Measurements from ENCODE around the gene SPON2. TPM values are rescaled to one million over a fixed set of nuclear protein-coding genes. Genes with fewer than 3 reads are reported as not detected.
A peak's percentile ranks its signal among the peaks of the same experiment; 100 is the strongest.

SPON2 gene
- total RNA-seq, result 10 to 100 TPM; 26.6 to 34.3 TPM
- long read RNA-seq, partial matches to known transcripts, result 4 of 19 reads
- long read RNA-seq, other reads (novel, unspliced or antisense), result 13 of 19 reads

DNA sequence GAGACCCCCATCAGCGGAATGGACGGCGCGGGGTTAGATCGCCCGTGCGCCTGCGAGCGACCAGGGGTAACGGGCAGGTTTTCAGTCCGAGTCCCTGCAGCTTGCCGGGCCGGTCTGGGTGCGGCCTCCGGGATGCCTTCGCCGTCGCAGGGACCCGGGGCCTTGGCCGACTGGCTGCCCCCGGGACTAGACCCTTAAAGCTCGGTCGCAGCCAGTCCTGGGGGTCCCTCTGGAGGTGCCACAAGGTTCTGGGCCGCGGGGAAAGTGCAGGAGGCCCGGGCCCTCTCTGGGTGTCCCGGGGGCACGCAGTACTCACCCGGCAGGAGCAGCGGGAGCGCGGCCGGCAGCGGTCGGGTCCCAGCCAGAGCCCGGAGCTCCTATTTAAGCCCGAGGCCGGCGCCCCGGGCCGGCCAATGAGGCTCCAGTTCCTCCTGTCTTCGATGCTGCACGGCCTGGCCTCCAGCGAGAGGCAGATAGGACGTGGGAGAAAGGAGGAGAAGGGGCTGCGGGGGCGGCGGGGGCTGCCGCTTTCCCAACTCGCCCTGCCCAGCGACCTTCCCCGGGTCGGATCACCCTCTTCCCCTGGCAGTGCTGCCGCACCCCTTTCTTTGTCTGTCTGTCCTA is at the start of gene SPON2:
TSS of gene SPON2 (minus strand) at position 356 of the 624 bp plus-strand sequence.
- intact Hi-C loops (cut with DNase I, micrococcal nuclease), result no loop called here
- no peak for DNase-seq
- ATAC-seq, result no peak

DNA sequence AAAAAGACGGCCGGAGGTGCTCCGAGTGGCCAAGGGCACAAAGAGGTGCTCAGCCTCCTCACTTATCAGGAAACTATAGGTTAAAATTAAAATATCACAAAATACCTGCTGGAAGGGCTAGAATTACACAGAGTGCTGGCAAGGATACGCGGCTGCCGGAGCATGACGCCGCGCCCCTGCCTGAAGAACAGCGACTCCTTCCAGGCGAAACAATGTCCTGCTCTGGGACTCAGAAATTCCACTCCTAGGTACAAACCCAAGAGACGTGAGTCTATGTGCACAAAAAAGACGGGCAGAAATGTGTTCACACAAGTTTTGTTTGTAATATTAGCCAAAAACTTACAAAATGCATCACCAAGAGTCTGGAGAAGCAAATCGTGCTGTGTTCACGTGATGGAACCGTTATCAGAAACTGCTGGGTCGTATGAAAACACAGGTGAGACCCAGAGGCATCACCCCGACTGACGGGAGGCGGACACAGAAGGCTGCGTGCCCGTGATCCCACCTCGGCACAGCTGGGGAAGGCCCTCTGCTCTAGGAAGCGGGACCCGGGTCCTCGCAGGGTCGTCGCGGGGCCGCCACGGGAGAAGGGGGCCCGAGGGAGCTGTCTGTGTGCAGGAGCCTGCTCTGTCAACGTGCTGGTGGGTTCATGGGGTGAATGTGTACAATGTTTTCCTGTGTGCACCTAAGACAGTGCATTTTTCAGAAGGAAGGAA is 48.9 kb upstream of the SPON2 start:
- no peak for ATAC-seq
- intact Hi-C loops (cut with DNase I, micrococcal nuclease), result no loop called here

DNA sequence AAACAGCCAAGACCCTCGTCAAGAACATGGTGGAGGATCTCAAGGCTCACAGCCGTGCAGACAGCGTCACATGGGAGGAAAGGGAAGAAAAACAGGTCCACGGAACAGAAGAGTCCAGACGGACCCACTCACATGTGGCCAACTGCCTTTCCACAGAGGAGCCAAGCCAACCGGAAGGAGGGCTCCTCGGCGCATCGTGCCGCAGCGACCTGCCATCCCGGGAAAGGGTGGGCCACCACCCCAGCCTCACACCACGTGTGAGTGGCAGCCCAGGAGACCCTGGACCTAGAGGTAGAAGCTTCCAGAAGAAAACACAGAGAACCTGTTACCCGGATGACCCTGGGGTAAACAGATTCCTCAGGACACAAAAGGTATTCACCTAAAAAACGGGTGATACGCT is 48.2 kb upstream of the SPON2 start:
- intact Hi-C loops (cut with DNase I, micrococcal nuclease), result no loop called here
- no peak for ATAC-seq
- no peak for DNase-seq

More for the DNA sequence above, 48.9 kb upstream of the SPON2 start:
- no peak for DNase-seq

DNA sequence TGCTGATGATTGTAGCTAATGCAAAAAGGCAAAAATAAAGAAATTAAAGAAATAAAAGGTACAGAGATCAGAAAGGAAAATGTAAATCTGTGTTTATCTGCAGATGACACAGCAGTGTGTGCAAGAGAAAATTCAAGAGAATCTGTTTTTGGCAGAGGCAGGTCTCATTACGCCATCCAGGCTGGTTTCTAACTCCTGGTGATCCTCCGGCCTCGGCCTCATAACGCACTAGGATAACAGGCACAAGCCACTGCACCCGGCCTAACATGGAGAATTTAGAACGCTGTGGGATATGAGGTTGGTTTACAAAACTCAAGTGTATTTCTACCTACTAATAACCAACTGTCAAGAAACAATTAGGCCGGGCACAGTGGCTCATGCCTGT is 47.2 kb upstream of the SPON2 start:
- DNase-seq (no peak), ATAC-seq (no peak)
- intact Hi-C loops (cut with DNase I, micrococcal nuclease), result no loop called here

DNA sequence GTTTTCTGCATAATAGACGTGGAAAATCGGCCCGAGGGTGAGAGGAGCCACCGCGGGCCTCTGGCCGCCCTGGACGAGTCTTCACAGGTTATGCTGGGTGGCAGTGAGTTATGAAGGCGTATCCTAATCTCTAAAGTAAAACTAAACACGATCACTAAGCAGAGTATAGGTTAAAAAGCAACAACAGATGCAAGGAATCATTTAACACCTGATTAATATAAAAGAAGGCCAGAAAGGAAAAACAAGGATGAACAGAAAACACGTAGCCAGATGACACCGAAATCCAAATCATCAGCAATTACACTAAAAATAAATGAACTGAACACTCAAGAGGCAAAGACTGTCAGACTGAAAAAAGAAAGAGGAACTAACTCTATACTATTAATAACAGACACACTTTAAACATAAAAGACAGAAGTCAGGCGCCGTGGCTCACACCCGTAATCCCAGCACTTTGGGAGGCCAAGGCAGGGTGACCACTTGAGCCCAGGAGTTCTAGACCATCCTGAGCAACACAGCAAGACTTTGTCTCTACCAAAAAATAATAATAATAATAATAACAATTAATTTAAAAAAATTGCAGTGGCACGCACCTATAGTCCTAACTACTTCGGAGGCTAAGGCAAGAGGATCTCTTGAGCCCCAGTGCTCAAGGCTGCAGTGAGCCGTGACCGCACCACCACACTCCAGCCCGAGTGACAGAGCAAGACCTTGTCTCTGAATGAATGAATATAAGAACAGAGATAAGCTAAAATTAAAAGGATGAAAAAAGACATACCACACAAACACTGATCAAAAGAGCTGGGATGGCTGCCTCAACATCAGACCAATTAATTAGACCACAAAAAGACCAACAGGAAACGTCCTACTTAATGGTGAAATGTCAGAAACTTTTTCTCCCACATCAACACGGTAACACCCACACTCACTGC is 46.5 kb upstream of the SPON2 start:
- intact Hi-C loops (cut with DNase I, micrococcal nuclease), result no loop called here
- ATAC-seq (no peak), DNase-seq (no peak)

DNA sequence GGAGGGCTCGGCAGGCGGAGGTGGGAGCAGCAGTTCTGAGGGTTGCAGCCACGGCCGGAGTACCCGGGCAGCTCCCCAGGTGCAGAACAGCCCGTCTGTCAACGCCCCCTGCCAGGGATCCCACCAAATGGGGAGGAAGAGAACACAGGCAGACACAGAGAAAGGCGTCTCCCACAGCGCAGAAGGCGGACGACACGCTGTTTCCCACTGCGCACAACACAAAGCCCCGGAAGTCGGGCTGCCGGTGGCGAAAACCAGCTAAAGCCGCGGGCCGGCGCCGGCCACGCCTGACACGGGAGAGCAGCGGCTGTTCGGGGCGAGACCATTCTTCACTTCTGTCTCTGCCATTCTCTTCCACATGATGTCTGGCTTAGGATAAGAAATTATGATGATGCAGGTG is 45.0 kb upstream of the SPON2 start:
- ATAC-seq, result no peak
- intact Hi-C loops (cut with DNase I, micrococcal nuclease), result no loop called here
- DNase-seq, result no peak

DNA sequence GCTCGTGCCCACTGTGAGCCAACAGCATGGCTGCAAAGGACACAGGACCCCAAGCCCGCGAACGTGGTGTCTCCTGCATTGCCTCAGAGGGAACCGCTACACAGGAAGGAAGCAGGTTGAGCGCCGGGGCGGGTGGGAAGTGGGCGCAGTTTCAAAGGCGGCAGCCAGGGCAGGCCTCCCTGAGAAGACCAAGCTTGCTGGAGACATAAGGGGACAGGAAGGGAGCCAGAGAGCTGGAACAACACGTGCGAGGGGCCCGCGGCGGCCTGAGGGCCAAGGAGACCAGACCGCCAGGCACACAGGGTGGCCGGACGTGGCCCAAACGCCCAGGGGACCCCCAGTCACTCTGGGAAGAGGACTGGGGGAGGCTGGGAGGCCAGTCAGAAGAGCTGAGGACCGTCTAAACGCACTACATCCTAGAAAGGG is 44.5 kb upstream of the SPON2 start:
- ATAC-seq (peak; percentile 6), DNase-seq (peak in 1 of 2 donors; percentile 55)
- intact Hi-C loops (cut with DNase I, micrococcal nuclease), result no loop called here

DNA sequence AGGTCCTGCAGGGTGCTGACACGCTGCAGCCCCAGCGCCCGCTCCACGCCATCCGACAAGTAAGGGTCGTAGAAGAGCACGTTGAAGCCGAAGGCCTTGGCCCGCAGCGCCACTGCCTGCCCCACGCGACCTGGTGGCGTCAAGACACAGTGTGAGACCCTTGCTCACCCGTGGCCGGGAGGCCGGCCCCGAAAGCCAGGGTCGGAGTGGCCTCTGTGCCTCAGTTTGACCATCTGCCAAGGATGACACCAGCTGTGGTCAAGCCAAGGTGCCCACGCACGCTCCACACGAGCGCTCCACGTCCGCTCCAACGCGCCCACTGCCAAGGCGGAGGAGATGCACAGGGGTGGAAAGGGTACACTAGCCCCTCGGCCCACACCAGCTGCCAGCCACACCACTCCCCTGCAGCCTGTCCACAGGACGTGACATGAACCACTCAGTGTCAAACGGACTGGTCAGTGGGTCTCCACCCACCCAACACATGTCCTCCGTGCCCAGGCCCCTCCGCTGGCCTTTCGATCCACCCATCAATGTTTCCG is 43.8 kb upstream of the SPON2 start:
- intact Hi-C loops (cut with DNase I, micrococcal nuclease), result no loop called here
- DNase-seq (no peak), ATAC-seq (no peak)

DNA sequence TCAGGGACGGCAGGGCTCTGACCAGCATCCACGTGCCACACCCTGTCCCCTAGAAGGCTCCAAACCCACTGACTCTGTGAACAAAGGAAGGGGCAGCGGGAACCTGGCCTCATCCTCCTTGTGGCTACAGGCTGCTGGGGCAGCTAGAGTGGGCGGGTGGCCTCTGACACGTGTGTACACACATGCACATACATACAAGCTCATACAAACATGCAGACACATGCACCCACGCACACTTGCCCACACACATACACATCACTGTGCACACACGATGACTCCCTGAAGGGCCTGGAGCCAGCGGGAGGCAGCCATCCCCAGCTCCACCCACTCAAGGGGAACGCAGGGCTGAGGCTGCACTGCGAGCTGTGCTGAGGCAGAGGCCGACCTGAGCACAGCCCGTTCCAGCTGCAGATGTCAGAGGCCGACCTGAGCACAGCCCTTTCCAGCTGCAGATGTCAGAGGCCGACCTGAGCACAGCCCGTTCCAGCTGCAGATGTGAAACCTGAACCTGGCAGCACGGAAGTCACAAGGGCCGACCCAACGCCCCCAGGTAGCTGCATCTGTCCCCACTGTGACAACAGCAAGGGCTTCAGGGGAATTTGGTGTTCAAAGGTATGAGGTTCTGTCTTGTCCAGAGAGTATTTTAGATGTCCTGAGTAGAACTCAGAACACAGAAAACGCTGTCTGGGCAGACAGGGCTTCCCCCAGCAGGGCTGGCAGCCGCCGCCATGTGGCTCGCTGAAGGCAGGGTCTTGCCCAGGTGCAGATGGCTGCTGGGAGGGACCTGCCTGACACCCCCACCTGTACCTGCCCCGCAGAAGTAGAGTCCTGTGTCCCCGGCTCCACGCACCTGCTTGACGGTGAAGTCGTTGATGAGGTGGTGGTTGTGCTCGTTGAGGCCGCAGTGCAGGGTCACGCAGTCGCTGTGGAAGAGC is 43.0 kb upstream of the SPON2 start:
- DNase-seq, result peak in 1 of 2 donors; percentile 63
- no peak for ATAC-seq
- intact Hi-C loops (cut with DNase I, micrococcal nuclease), result no loop called here

DNA sequence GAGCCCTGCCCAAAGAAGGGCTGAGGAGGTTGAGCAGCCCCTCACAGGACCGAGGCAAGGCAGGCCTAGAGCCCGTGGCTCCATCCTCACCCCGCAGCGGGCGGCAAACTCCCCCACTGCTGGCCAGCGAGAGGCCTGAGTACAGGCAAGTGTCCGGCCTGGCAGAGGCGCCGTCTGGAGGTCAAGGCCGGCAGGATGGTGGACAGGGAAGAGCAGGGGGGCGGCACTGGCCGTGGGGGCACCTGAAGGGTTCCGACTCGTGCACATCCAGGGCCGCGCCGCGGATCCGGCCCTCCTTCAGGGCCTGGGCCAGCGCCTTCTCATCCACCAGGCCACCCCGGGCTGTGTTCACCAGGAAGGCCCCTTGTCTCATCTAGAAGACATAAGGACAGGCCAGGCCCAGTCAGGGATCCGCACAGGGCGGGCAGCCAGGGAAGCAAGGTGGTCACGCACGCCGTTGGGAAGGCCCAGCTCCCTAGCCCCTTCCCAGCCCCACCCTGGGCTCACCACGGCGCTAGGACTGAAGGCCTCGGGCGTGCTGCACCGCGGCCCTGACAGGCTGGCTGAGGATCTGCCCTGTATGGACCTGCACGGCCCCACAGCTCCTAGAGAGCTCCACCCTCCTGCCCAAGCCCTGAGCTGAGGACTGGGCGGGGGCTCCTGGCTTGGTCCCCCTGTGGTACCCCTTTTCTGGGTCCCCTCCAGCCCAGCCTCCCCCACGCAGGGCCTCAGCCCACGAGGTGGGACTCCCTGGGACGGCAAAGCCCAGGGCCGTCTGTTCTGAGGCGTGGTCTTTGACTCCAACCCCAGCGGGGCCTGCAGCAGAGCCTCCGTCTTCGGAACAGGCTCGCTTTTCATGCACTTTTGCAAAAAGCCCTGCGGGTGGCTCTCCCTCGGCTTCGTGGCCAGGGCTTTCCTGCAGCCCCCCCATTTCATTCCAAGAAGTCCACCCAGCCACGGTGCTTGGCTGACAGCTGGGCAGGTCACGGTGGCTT is 42.0 kb upstream of the SPON2 start:
- intact Hi-C loops (cut with DNase I, micrococcal nuclease), result no loop called here
- no peak for ATAC-seq
- DNase-seq, result no peak

DNA sequence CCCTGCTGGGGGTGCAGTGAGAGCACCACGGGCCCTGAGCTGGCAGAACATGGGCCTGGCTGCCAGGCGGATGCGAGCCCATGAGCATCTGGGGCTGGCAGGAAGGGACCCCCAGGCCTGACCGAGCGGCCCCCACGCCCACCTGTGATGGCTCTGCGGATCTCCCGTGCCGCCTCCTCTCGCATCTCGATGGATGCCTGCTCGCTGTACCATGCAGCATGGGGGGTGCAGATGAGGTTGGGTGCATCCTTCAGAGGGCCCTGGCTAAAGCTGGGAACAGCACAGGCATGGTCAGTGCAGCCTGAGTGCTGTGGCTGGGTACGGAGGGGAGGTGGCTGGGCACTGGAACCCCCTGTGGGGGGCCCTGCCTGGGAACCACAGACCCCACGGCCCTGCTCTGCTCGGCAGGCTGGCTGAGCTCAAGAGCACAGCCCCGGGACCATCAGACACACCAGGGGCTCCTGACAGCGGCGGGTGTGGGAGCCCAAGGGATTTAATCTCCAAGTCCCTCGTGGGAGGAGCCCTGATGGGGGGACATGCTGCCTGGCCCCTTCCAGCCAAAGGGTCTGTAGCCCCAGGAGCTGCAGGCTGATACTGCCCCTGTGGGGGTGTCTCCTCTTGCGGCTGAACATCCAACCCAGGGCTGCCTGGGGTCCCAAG is 41.1 kb upstream of the SPON2 start:
- no peak for ATAC-seq
- DNase-seq, result no peak
- intact Hi-C loops (cut with DNase I, micrococcal nuclease), result no loop called here

DNA sequence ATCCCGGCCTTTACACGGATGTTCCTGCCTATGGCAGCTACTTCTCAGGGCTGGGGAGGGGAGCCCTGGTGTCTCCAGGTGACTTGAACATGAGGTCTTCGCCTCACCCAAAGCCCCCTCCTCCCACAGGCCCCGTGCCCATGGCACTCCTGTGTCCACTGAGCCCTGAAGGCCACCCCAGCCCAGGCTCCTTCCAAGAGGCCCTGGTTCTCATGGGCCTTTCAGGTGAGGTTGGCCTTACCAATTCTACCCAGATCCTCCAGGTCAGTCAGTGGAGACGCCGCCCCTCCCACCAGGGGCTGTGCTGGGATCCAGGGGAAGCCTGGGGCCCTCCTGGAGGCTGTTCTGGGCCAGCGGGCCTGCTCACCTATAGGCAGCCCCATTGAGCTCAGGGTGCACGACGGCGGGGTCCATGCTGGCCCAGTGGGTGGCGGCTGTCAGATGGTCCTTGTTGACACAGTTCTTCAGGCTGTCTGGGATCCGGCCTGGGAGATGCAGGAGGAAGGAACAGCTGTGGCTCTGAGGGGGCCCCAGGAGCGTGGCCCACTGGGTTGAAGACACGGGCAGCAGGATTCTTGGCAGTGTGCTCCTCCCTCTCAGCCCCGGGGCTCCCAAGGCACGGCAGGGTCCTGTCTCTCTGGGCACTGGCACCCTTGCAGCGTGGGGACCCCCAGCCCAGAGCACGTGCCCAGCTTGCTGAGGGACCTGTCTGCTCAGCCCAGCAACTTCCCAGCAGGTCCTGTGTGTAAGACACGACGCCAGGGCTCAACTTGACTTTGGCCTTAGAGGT is 40.4 kb upstream of the SPON2 start:
- intact Hi-C loops (cut with DNase I, micrococcal nuclease), result no loop called here
- no peak for DNase-seq
- no peak for ATAC-seq

DNA sequence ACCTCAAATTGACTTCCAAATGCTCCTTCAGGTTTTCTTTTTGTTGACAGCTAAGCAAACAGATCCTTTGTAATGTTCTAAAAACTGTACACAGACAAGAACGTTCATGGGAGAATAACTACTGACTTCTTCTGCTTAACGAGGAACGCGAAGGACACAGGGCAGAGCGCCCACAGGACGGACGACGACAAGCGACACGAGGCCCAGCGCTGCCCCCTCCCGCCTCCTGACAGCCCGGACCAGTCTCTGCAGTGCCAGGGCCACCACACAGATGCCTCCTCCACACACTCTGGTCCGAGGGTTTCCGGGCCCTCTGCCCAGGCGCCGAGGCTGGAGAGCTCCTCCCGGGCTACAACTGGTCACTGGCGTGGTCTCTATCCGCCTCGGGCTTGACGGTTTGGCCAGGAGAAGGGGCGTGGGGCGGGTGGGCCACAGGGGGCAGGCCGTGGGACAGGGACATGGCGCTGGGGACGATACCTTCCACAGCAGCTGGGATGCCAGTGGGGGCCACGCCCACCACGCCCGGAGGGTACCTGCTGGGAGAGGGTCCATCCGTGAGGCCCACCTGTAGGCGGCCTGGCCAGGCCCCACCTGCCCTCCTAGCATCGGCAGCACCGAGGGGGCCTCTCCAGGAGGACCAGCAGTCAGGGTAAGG is 39.6 kb upstream of the SPON2 start:
- intact Hi-C loops (cut with DNase I, micrococcal nuclease), result no loop called here
- ATAC-seq, result no peak
- no peak for DNase-seq

DNA sequence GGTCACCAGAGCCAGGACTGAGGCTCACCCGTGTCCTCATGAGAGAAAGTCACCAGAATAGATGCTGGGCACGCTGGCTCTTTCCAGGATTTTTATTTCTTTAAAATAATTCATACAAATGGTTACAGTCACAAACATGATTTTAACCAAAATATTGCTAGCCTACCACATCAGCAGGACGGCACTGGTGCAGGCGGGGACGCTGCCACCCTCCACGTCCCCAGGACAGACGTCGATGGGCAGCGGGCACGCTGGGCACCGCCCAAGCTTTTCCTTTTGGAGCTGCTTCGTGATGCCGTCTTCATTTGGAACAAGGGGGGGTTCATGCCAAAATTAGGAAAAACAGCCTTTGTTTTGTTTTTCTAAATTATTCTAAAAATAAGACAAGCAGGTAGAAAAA is 39.0 kb upstream of the SPON2 start:
- intact Hi-C loops (cut with DNase I, micrococcal nuclease), result no loop called here
- ATAC-seq (no peak), DNase-seq (peak in 1 of 2 donors; percentile 3)

DNA sequence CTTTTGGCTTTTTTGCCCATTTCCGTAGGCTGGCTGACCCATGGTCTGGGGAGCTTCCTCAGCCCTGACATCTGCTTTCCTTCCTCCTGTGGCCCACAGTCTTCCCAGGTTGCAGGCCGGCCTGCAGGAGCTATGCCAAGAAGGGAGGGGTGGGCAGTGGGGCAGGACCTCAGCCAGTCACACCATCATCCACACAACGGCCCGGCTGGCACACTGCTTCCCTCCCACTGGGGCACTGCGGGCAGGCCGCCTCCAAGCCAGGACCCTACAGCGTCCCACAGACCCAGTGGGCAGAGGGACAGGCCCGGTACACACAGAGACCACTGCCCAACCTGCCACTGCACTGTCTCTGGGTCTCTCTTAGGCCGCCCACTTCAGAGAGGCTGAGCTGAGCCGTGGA is 38.6 kb upstream of the SPON2 start:
- ATAC-seq, result no peak
- intact Hi-C loops (cut with DNase I, micrococcal nuclease), result no loop called here
- peak in 1 of 2 donors; percentile 10 for DNase-seq
